SK-N-SH (cell line): ENCODE data around the gene WRAP73. TPM values are rescaled to one million over a fixed set of nuclear protein-coding genes. Genes with fewer than 3 reads are reported as not detected.

Experiments
- CTCF ChIA-PET: fragments of 300-600, 350-600 bp; formaldehyde crosslinking; extraction: SDS; loops from one replicate; lab custom pipeline; 2021; lab: Yijun Ruan, JAX
- POLR2A ChIA-PET: fragments of 350-600 bp; sonication (Branson Sonifier 250); formaldehyde crosslinking; extraction: SDS; loops from one replicate; lab custom pipeline; 2020; ENCODE audit warnings: antibody characterized with exemption, inconsistent platforms; lab: Yijun Ruan, JAX
- DNase-seq: peaks from one replicate; pipeline ENCODE4 v3.0.0; 2012
- H2AFZ ChIP-seq: fragments of 200-600 bp; sonication (generic); 2 replicates; pipeline ENCODE4 v1.8.1; 2016; ENCODE audit warnings: antibody characterized with exemption, mild to moderate bottlenecking, low read depth
- H3F3A ChIP-seq: fragments of 200-600 bp; sonication (generic); replicated peaks from 2 replicates; pipeline ENCODE3; 2016; ENCODE audit warnings: antibody characterized with exemption, mild to moderate bottlenecking; ENCODE audit not compliant: insufficient read depth
- H3K27ac ChIP-seq, 2 experiments: fragments of 200-500 bp in 1 of 2; fragments of 200-600 bp in 1 of 2; sonication (Bioruptor generic) in 1 of 2; sonication (generic), shearing (Covaris generic) in 1 of 2; 2 replicates each; pipeline versions ENCODE4 v1.5.1 to v1.6.1; 2014 to 2016; ENCODE audit warnings: low read depth in 2 of 2, inconsistent platforms in 1 of 2, low read length in 1 of 2, mild to moderate bottlenecking in 1 of 2, mixed read lengths in 1 of 2
- H3K27me3 ChIP-seq: fragments of 200-600 bp; sonication (generic), shearing (Covaris generic); 2 replicates; pipeline ENCODE4 v1.6.1; 2016; ENCODE audit warnings: mixed run types; ENCODE audit not compliant: insufficient read depth
- H3K36me3 ChIP-seq, 2 experiments: fragments of 200-500 bp in 1 of 2; fragments of 200-600 bp in 1 of 2; sonication (Bioruptor generic) in 1 of 2; sonication (generic) in 1 of 2; replicated peaks in 1 of 2; 2 replicates each; pipeline versions ENCODE3 to v1.5.1; 2014 to 2016; ENCODE audit warnings: low read length in 1 of 2, mild to moderate bottlenecking in 1 of 2; ENCODE audit not compliant: insufficient read depth in 2 of 2, control insufficient read depth in 1 of 2
- H3K4me1 ChIP-seq, 2 experiments: fragments of 200-500 bp in 1 of 2; fragments of 200-600 bp in 1 of 2; sonication (Bioruptor generic) in 1 of 2; sonication (generic), shearing (Covaris generic) in 1 of 2; 2 replicates each; pipeline versions ENCODE4 v1.5.1 to v1.6.1; 2014 to 2016; ENCODE audit warnings: low read depth in 1 of 2, low read length in 1 of 2, mixed run types in 1 of 2; ENCODE audit not compliant: insufficient read depth in 2 of 2, control insufficient read depth in 1 of 2
- H3K4me2 ChIP-seq: fragments of 200-600 bp; sonication (generic), shearing (Covaris generic); 2 replicates; pipeline ENCODE4 v1.6.1; 2017; ENCODE audit warnings: mixed run types
- H3K4me3 ChIP-seq, 2 experiments: fragments of 200-500 bp in 1 of 2; fragments of 200-600 bp in 1 of 2; sonication (Bioruptor generic) in 1 of 2; sonication (generic), shearing (Covaris generic) in 1 of 2; 2 replicates each; pipeline versions ENCODE4 v1.5.1 to v1.8.1; 2014 to 2016; ENCODE audit warnings: low read depth in 2 of 2, inconsistent platforms in 1 of 2, low read length in 1 of 2, mild to moderate bottlenecking in 1 of 2, mixed read lengths in 1 of 2, moderate library complexity in 1 of 2
- H3K79me2 ChIP-seq: fragments of 200-600 bp; sonication (generic); 2 replicates; pipeline ENCODE4 v1.8.1; 2017; ENCODE audit warnings: mild to moderate bottlenecking; ENCODE audit not compliant: insufficient read depth
- H3K9ac ChIP-seq: fragments of 200-600 bp; sonication (generic); 2 replicates; pipeline ENCODE4 v1.6.1; 2017; ENCODE audit warnings: mixed run types
- H3K9me2 ChIP-seq: fragments of 200-600 bp; sonication (generic); 2 replicates; pipeline ENCODE4 v1.6.1; 2017; ENCODE audit warnings: mixed run types
- H3K9me3 ChIP-seq: fragments of 200-600 bp; sonication (generic); 2 replicates; pipeline ENCODE4 v1.6.1; 2017; ENCODE audit warnings: mixed run types, mild to moderate bottlenecking, moderate library complexity
- H4K20me1 ChIP-seq: fragments of 200-600 bp; sonication (generic); 2 replicates; pipeline ENCODE4 v1.6.1; 2017; ENCODE audit warnings: mild to moderate bottlenecking, mixed run types; ENCODE audit not compliant: insufficient read depth
- ELF1 ChIP-seq: IDR thresholded peaks from 2 replicates; pipeline ENCODE4 v1.4.0; 2012
- EP300 ChIP-seq, 2 experiments: IDR thresholded peaks; 2 replicates each; pipeline versions ENCODE4 v1.4.0 to v1.6.1; 2012; ENCODE audit warnings: borderline replicate concordance in 1 of 2, low read depth in 1 of 2, low read length in 1 of 2
- GABPA ChIP-seq: IDR thresholded peaks from 2 replicates; pipeline ENCODE4 v1.4.0; 2012; ENCODE audit warnings: low read depth, mild to moderate bottlenecking
- GATA2 ChIP-seq: sonication (generic); formaldehyde crosslinking; IDR thresholded peaks from 2 replicates; pipeline ENCODE4 v1.5.0; 2020; ENCODE audit warnings: mild to moderate bottlenecking, missing genetic modification reagents
- NFIC ChIP-seq: IDR thresholded peaks from 2 replicates; pipeline ENCODE4 v1.4.0; 2012; ENCODE audit warnings: borderline replicate concordance
- POLR2AphosphoS5 ChIP-seq: IDR thresholded peaks from 2 replicates; pipeline ENCODE4 v1.6.1; 2012; ENCODE audit warnings: low read depth, low read length
- RCOR1 ChIP-seq: fragments of 150-350 bp; IDR thresholded peaks from 2 replicates; pipeline ENCODE4 v1.6.1; 2017; ENCODE audit warnings: antibody characterized with exemption, low read length
- RFX5 ChIP-seq: IDR thresholded peaks from 2 replicates; pipeline ENCODE4 v1.6.1; 2012; ENCODE audit warnings: mild to moderate bottlenecking, improper control_type of control experiment, low read length
- RXRA ChIP-seq: IDR thresholded peaks from 2 replicates; pipeline ENCODE4 v1.4.0; 2012; ENCODE audit warnings: low read depth, mild to moderate bottlenecking, borderline replicate concordance
- SMC3 ChIP-seq: IDR thresholded peaks from 2 replicates; pipeline ENCODE4 v1.6.1; 2012; ENCODE audit warnings: low read depth, low read length, improper control_type of control experiment
- TCF12 ChIP-seq: IDR thresholded peaks from 2 replicates; pipeline ENCODE4 v1.4.0; 2012
- TEAD4 ChIP-seq: IDR thresholded peaks from 2 replicates; pipeline ENCODE4 v1.4.0; 2012; ENCODE audit warnings: mild to moderate bottlenecking, borderline replicate concordance; ENCODE audit not compliant: insufficient read depth
- WGBS: methylation state at CpG from one replicate; pipeline ENCODE4 v1.1.6; 2017; ENCODE audit warnings: low lambda C conversion rate; 5-methylcytosine and 5-hydroxymethylcytosine counted together
- polyA plus RNA-seq, 3 experiments: library from polyadenylated mRNA; depleted of rRNA; stranded (reverse); fragments of >200 nt; gene quantifications; 2 replicates each; pipeline ENCODE4 v1.2.3, GENCODE V29; 2012
- TF ChIP-seq, protein P1 (sequence below): IDR thresholded peaks from 2 replicates; pipeline ENCODE4 v1.4.0; 2012; ENCODE audit warnings: low read depth, borderline replicate concordance
- TF ChIP-seq, protein P2 (sequence below): IDR thresholded peaks from 2 replicates; pipeline ENCODE4; 2012
- TF ChIP-seq, protein P3 (sequence below): fragments of 150-350 bp; IDR thresholded peaks from 2 replicates; pipeline ENCODE4 v1.6.1; 2017; ENCODE audit warnings: antibody characterized with exemption, low read length, low read depth, borderline replicate concordance
- TF ChIP-seq, protein P4 (sequence below): IDR thresholded peaks from 2 replicates; pipeline ENCODE4 v1.4.0; 2012; ENCODE audit warnings: low read depth, borderline replicate concordance
- TF ChIP-seq, protein P5 (sequence below): IDR thresholded peaks from 2 replicates; pipeline ENCODE4 v1.6.1; 2012; ENCODE audit warnings: mild to moderate bottlenecking, low read depth, low read length, moderate library complexity

Gene WRAP73
- polyA plus RNA-seq, 1 of the 3 experiments (the other 2 are of a cell fraction), result 61.9 TPM

DNA sequence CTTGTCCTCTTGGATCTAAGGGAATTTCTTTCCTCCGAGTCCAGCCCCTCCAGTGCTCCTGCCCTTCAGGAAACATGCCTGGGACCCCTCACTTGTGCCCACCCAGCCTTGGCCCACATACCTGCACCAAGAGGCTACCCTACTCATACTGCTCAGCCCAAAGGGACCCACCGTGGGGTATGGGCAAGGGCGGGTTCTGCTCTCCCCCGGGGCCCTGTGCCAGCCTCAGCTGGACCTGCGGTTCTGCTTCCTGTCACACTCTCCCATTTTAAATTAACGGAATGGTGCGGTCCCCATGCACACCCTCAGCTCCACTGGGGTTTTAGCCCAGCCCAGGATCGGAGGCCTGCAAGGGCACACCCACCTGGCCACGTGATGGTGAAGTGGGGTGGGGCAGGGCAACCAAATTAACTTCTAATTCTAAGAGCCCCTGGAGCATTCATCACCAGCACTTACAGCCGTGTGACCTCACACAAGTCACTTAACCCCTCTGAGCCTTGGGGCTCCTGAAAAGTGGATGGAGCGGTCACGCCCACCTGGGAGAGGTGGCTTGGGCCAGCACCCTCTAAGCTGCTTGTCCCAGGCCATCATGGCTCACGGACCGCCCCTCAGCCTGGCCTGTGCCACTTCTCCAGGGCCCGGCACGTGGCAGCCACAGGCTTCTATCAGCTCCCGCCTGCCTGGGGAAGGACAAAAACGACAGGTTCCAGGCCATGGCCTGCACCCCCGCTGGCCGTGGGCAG lies 30.8 kb upstream of the WRAP73 start:
- H3K9ac ChIP-seq, result no peak overlapping the region

DNA sequence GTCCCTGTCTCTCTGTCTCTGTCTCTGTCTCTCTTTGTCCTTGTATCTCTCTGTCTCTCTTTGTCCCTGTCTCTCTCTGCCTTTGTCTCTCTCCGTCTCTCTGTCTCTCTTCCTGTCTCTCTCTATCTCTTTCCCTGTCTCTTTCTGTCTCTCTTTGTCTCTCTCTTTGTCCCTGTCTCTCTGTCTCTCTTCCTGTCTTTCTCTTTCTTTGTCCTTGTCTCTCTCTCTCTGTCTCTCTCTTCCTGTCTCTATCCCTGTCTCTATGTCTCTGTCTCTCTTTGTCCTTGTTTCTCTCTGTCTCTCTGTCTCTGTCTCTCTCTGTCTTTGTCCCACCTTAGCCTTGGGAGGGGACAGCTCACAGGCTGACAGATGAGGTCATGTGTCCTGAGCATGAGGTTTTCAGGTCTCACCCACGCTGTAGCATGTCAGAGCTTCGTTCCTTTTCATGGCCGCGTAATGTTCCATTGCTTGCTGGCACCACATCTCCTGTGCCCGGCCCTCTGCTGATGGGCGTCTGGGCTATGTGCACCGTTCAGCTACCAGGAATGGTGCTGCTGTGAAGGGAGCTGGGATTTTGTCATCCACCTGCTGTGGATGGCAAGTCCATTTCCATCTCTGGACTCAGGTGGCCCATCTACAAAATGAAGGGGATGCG lies 30.0 kb upstream of the WRAP73 start:
- Histone ChIP-seq H3K4me3 (no peak overlapping the region), H3K79me2 (no peaks in the 10 kb centered on the region), H3K27ac (no peak overlapping the region), H3K9me3 (no peaks in the 10 kb centered on the region), H3F3A (no peaks in the 10 kb centered on the region), H3K9me2 (no peaks in the 10 kb centered on the region), H3K27me3 (no peaks in the 10 kb centered on the region), H3K36me3 (no peaks in the 10 kb centered on the region), H4K20me1 (no peaks in the 10 kb centered on the region), H3K4me1 (no peaks in the 10 kb centered on the region; a peak in 1 of 4 replicates), H3K9ac (no peak overlapping the region), H3K4me2 (no peak overlapping the region), H2AFZ (no peak overlapping the region)
- 87% methylated on average over 8 of the region's 9 CpGs for WGBS
- DNase-seq, result no peak
- POLR2A ChIA-PET, result no interaction called here
- CTCF ChIA-PET, result interaction anchor here (1.4 to 3.8 kb wide), 3 partner anchors 16 to 54 kb away, joined by 4 to 19 read pairs (median 5); no protein-coding TSS in a partner anchor
- TF ChIP-seq RXRA, result no peak
- TF ChIP-seq ELF1, result no peak
- TF ChIP-seq, protein P1, sequence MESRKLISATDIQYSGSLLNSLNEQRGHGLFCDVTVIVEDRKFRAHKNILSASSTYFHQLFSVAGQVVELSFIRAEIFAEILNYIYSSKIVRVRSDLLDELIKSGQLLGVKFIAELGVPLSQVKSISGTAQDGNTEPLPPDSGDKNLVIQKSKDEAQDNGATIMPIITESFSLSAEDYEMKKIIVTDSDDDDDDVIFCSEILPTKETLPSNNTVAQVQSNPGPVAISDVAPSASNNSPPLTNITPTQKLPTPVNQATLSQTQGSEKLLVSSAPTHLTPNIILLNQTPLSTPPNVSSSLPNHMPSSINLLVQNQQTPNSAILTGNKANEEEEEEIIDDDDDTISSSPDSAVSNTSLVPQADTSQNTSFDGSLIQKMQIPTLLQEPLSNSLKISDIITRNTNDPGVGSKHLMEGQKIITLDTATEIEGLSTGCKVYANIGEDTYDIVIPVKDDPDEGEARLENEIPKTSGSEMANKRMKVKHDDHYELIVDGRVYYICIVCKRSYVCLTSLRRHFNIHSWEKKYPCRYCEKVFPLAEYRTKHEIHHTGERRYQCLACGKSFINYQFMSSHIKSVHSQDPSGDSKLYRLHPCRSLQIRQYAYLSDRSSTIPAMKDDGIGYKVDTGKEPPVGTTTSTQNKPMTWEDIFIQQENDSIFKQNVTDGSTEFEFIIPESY, result no peak
- no peak for TF ChIP-seq RFX5
- no peak for TF ChIP-seq EP300 (IDR thresholded peaks at IDR 0.05; ENCODE audit: borderline replicate concordance in 1 of 2, low read depth in 1 of 2, low read length in 1 of 2)
- TF ChIP-seq, protein P2, sequence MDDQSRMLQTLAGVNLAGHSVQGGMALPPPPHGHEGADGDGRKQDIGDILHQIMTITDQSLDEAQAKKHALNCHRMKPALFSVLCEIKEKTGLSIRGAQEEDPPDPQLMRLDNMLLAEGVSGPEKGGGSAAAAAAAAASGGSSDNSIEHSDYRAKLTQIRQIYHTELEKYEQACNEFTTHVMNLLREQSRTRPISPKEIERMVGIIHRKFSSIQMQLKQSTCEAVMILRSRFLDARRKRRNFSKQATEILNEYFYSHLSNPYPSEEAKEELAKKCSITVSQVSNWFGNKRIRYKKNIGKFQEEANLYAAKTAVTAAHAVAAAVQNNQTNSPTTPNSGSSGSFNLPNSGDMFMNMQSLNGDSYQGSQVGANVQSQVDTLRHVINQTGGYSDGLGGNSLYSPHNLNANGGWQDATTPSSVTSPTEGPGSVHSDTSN, result no peak
- TF ChIP-seq, protein P3, sequence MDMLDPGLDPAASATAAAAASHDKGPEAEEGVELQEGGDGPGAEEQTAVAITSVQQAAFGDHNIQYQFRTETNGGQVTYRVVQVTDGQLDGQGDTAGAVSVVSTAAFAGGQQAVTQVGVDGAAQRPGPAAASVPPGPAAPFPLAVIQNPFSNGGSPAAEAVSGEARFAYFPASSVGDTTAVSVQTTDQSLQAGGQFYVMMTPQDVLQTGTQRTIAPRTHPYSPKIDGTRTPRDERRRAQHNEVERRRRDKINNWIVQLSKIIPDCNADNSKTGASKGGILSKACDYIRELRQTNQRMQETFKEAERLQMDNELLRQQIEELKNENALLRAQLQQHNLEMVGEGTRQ, result no peak
- no peak for TF ChIP-seq GATA2
- no peak for TF ChIP-seq TCF12
- no peak for TF ChIP-seq POLR2AphosphoS5

More for the DNA sequence above, 30.8 kb upstream of the WRAP73 start:
- CTCF ChIA-PET, result interaction anchor here (1.0 to 3.8 kb wide), 4 partner anchors 15 to 54 kb away, joined by 3 to 19 read pairs (median 4); no protein-coding TSS in a partner anchor
- POLR2A ChIA-PET, result no interaction called here
- H3K4me1 ChIP-seq, result no peaks in the 10 kb centered on the region; a peak in 1 of 4 replicates
- H3K9me3 ChIP-seq, result no peaks in the 10 kb centered on the region
- no peak overlapping the region for H3K4me2 ChIP-seq
- no peak overlapping the region for H2AFZ ChIP-seq
- H3K9me2 ChIP-seq, result no peaks in the 10 kb centered on the region
- TF ChIP-seq SMC3 (no peak), GABPA (no peak), TEAD4 (no peak), EP300 (IDR thresholded peaks at IDR 0.05; ENCODE audit: borderline replicate concordance in 1 of 2, low read depth in 1 of 2, low read length in 1 of 2) (no peak), NFIC (no peak), RCOR1 (no peak), GATA2 (no peak)
- TF ChIP-seq, protein P4, sequence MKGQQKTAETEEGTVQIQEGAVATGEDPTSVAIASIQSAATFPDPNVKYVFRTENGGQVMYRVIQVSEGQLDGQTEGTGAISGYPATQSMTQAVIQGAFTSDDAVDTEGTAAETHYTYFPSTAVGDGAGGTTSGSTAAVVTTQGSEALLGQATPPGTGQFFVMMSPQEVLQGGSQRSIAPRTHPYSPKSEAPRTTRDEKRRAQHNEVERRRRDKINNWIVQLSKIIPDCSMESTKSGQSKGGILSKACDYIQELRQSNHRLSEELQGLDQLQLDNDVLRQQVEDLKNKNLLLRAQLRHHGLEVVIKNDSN, result no peak
- TF ChIP-seq, protein P5, sequence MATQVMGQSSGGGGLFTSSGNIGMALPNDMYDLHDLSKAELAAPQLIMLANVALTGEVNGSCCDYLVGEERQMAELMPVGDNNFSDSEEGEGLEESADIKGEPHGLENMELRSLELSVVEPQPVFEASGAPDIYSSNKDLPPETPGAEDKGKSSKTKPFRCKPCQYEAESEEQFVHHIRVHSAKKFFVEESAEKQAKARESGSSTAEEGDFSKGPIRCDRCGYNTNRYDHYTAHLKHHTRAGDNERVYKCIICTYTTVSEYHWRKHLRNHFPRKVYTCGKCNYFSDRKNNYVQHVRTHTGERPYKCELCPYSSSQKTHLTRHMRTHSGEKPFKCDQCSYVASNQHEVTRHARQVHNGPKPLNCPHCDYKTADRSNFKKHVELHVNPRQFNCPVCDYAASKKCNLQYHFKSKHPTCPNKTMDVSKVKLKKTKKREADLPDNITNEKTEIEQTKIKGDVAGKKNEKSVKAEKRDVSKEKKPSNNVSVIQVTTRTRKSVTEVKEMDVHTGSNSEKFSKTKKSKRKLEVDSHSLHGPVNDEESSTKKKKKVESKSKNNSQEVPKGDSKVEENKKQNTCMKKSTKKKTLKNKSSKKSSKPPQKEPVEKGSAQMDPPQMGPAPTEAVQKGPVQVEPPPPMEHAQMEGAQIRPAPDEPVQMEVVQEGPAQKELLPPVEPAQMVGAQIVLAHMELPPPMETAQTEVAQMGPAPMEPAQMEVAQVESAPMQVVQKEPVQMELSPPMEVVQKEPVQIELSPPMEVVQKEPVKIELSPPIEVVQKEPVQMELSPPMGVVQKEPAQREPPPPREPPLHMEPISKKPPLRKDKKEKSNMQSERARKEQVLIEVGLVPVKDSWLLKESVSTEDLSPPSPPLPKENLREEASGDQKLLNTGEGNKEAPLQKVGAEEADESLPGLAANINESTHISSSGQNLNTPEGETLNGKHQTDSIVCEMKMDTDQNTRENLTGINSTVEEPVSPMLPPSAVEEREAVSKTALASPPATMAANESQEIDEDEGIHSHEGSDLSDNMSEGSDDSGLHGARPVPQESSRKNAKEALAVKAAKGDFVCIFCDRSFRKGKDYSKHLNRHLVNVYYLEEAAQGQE, result no peak
- no peaks in the 10 kb centered on the region for H3K79me2 ChIP-seq
- no peak for DNase-seq
- H4K20me1 ChIP-seq, result no peaks in the 10 kb centered on the region
- 74% methylated on average over 11 of the region's 20 CpGs for WGBS
- no peaks in the 10 kb centered on the region for H3F3A ChIP-seq
- H3K4me3 ChIP-seq, result no peak overlapping the region
- no peaks in the 10 kb centered on the region for H3K36me3 ChIP-seq
- no peaks in the 10 kb centered on the region for H3K27me3 ChIP-seq
- no peak overlapping the region; a peak in 1 of 4 replicates for H3K27ac ChIP-seq
